B cell (primary cell): ENCODE results near the gene MSH3. TPM values are rescaled to one million over a fixed set of nuclear protein-coding genes. Genes with fewer than 3 reads are reported as not detected.

Experiments used
- ATAC-seq: fragments of 200-7000 bp; cut with Tn5 transposase; one replicate; pipeline ENCODE4 v1.10.0; 2021; ENCODE audit warnings: low read depth, mild to moderate bottlenecking, moderate number of reproducible peaks, moderate library complexity
- CTCF ChIA-PET: fragments of 350-600 bp; sonication (Branson Sonifier 250); formaldehyde crosslinking; loops from one replicate; lab custom pipeline; 2021; ENCODE audit warnings: antibody characterized with exemption, inconsistent platforms; lab: Charles Lee
- POLR2A ChIA-PET: fragments of 350-600 bp; sonication (Branson Sonifier 250); formaldehyde crosslinking; loops from one replicate; lab custom pipeline; 2021; ENCODE audit warnings: antibody characterized with exemption; lab: Charles Lee
- DNase-seq: peaks from one replicate; pipeline ENCODE4 v3.0.0; 2013
- H2AFZ ChIP-seq: 2 replicates; pipeline ENCODE4 v1.6.1; 2012; ENCODE audit warnings: mild to moderate bottlenecking, low read depth, low read length; ENCODE audit not compliant: insufficient read depth, poor library complexity, severe bottlenecking
- H3K27ac ChIP-seq, 2 donors: 1 replicate in 1 of 2; 2 replicates in 1 of 2; pipeline ENCODE4 v1.5.1; 2012 to 2013; ENCODE audit warnings: low read length in 2 of 2, mild to moderate bottlenecking in 2 of 2, moderate library complexity in 1 of 2
- H3K27me3 ChIP-seq, 4 experiments: fragments of 200-600 bp in 1 of 4; sonication (generic) in 1 of 4; replicated peaks in 1 of 4; 1 replicate in 2 of 4; 2 replicates in 2 of 4; pipeline versions ENCODE4 v1.6.1 to v1.7.0; 2013 to 2016; ENCODE audit warnings: low read length in 3 of 4, mild to moderate bottlenecking in 2 of 4, mixed read lengths in 1 of 4, moderate library complexity in 1 of 4; ENCODE audit not compliant: insufficient read depth in 4 of 4, control insufficient read depth in 3 of 4; ENCODE audit errors: control extremely low read depth in 1 of 4
- H3K36me3 ChIP-seq, 2 experiments: replicated peaks in 1 of 2; 1 replicate in 1 of 2; 2 replicates in 1 of 2; pipeline versions ENCODE4 v1.6.1 to v1.7.1; 2013; ENCODE audit warnings: low read length in 1 of 2; ENCODE audit not compliant: insufficient read depth in 2 of 2, control insufficient read depth in 1 of 2; ENCODE audit errors: control extremely low read depth in 1 of 2, extremely low read depth in 1 of 2
- H3K4me1 ChIP-seq, 2 donors: fragments of 200-600 bp in 1 of 2; sonication (generic) in 1 of 2; 1 replicate in 1 of 2; 2 replicates in 1 of 2; pipeline versions ENCODE4 v1.5.1 to v1.6.1; 2013 to 2017; ENCODE audit warnings: low read length in 2 of 2; ENCODE audit not compliant: control insufficient read depth in 2 of 2, insufficient read depth in 2 of 2
- H3K4me2 ChIP-seq: replicated peaks from 2 replicates; pipeline ENCODE3; 2012; ENCODE audit warnings: mild to moderate bottlenecking, low read depth, low read length; ENCODE audit not compliant: poor library complexity, severe bottlenecking
- H3K4me3 ChIP-seq, 5 experiments: fragments of 200-600 bp in 1 of 5; sonication (generic) in 1 of 5; 1 replicate in 3 of 5; 2 replicates in 2 of 5; pipeline versions ENCODE4 v1.5.1 to v1.7.0; 2011 to 2016; ENCODE audit warnings: low read length in 4 of 5, mild to moderate bottlenecking in 4 of 5, low read depth in 2 of 5, control low read depth in 1 of 5, moderate library complexity in 1 of 5; ENCODE audit not compliant: insufficient read depth in 1 of 5; ENCODE audit errors: control extremely low read depth in 1 of 5, extremely low read depth in 1 of 5
- H3K79me2 ChIP-seq: fragments of 200-600 bp; sonication (generic); one replicate; pipeline ENCODE4 v1.6.0; 2016; ENCODE audit warnings: low read length; ENCODE audit not compliant: control insufficient read depth, insufficient read depth
- H3K9ac ChIP-seq: fragments of 200-600 bp; sonication (generic); 2 replicates; pipeline ENCODE4 v1.6.1; 2017; ENCODE audit warnings: mild to moderate bottlenecking, low read length, moderate library complexity
- H3K9me3 ChIP-seq, 3 donors: one replicate each; pipeline versions ENCODE4 v1.6.1 to v1.7.1; 2013; ENCODE audit warnings: low read length in 2 of 3; ENCODE audit not compliant: control insufficient read depth in 2 of 3, insufficient read depth in 1 of 3; ENCODE audit errors: control extremely low read depth in 1 of 3
- H4K20me1 ChIP-seq: 2 replicates; pipeline ENCODE4 v1.6.0; 2012; ENCODE audit warnings: mild to moderate bottlenecking, low read length; ENCODE audit not compliant: insufficient read depth, control insufficient read depth, poor library complexity, severe bottlenecking
- H3K27ac Mint-ChIP-seq: one replicate; pipeline ENCODE4 v1.8.0; 2021; ENCODE audit warnings: mixed read lengths
- H3K27me3 Mint-ChIP-seq: one replicate; pipeline ENCODE4 v1.8.0; 2021; ENCODE audit warnings: mixed read lengths
- H3K4me1 Mint-ChIP-seq: one replicate; pipeline ENCODE4 v1.8.0; 2021; ENCODE audit warnings: mixed read lengths
- H3K4me3 Mint-ChIP-seq: one replicate; pipeline ENCODE4 v1.8.0; 2021; ENCODE audit warnings: mixed read lengths
- H3K9me3 Mint-ChIP-seq: one replicate; pipeline ENCODE4 v1.8.0; 2022; ENCODE audit warnings: mixed read lengths; ENCODE audit not compliant: insufficient read depth
- CTCF ChIP-seq: fragments of 200-600 bp; IDR thresholded peaks from one replicate; pipeline ENCODE4 v1.8.0; 2022; ENCODE audit warnings: antibody characterized with exemption, mild to moderate bottlenecking
- EZH2 ChIP-seq: IDR thresholded peaks from 2 replicates; pipeline ENCODE4 v1.6.1; 2012; ENCODE audit warnings: borderline replicate concordance, low read depth, mild to moderate bottlenecking, moderate library complexity, low read length; ENCODE audit not compliant: insufficient read depth, poor library complexity, severe bottlenecking
- WGBS: methylation state at CpG from one replicate; pipeline ENCODE4 v1.1.5; 2013; ENCODE audit warnings: missing lambda C conversion rate; ENCODE audit not compliant: insufficient coverage; 5-methylcytosine and 5-hydroxymethylcytosine counted together
- intact Hi-C: fragments of 100-400 bp; cut with micrococcal nuclease; formaldehyde crosslinking; loops from one replicate; pipeline ENCODE4 v1.10.0; 2022
- polyA plus RNA-seq: library from polyadenylated mRNA; depleted of rRNA; stranded (reverse); fragments of >200 nt; gene quantifications from 2 replicates; pipeline ENCODE4 v1.2.3, GENCODE V29; 2012
- total RNA-seq, 2 donors: library from RNA; stranded (reverse); fragments of 120-200 nt in 1 of 2; gene quantifications; 1 replicate in 1 of 2; 2 replicates in 1 of 2; pipeline versions ENCODE4 v1.2.3 to v1.2.4, GENCODE V29; 2013 to 2022

The MSH3 gene
- total and polyA plus RNA-seq, 2 donors (not counting 1 experiment from before 2014, with no cell fraction given): 3.5 to 26.3 TPM

GRCh38 chr5:80667384-80667783 lies 12.9 kb downstream of the MSH3 start:
- Histone ChIP-seq H3K27ac (no peak overlapping the region), H2AFZ (peak overlapping the region; percentile 44), H3K4me2 (no peak overlapping the region), H4K20me1 (no peaks in the 10 kb centered on the region), H3K79me2 (no peaks in the 10 kb centered on the region), H3K9me3 (no peaks in the 10 kb centered on the region), H3K4me1 (peaks cover 5 to 13% of the 10 kb centered on the region in 2 donors), H3K36me3 (peaks cover 24 to 45% of the 10 kb centered on the region in 2 experiments), H3K9ac (no peak overlapping the region), H3K4me3 (no peak overlapping the region), H3K27me3 (no peaks in the 10 kb centered on the region)
- POLR2A ChIA-PET: no interaction called here
- H3K27ac Mint-ChIP-seq: peak overlapping the region; percentile 10
- DNase-seq (no peak), ATAC-seq (no peak)
- no peak for TF ChIP-seq CTCF
- TF ChIP-seq EZH2: no peak
- CTCF ChIA-PET: interaction anchor here (0.9 kb wide), 1 partner anchor 576 kb away, joined by 3 read pairs; no protein-coding TSS in a partner anchor
- no peaks in the 10 kb centered on the region for H3K9me3 Mint-ChIP-seq
- H3K4me1 Mint-ChIP-seq: peaks cover 13% of the 10 kb centered on the region
- intact Hi-C loops: no loop called here
- H3K27me3 Mint-ChIP-seq: no peaks in the 10 kb centered on the region
- WGBS: 99% methylated on average over 8 of the region's 8 CpGs
- no peak overlapping the region for H3K4me3 Mint-ChIP-seq
